NCI-H1694 treated with DMSO at 0.1 percent for 48 hours (cell line): Measurements from ENCODE around the gene CEP152.

Source experiments
- DNase-seq: peaks from one replicate; lab custom pipeline; 2025; lab: John Stamatoyannopoulos, UW

Gene CEP152

DNA sequence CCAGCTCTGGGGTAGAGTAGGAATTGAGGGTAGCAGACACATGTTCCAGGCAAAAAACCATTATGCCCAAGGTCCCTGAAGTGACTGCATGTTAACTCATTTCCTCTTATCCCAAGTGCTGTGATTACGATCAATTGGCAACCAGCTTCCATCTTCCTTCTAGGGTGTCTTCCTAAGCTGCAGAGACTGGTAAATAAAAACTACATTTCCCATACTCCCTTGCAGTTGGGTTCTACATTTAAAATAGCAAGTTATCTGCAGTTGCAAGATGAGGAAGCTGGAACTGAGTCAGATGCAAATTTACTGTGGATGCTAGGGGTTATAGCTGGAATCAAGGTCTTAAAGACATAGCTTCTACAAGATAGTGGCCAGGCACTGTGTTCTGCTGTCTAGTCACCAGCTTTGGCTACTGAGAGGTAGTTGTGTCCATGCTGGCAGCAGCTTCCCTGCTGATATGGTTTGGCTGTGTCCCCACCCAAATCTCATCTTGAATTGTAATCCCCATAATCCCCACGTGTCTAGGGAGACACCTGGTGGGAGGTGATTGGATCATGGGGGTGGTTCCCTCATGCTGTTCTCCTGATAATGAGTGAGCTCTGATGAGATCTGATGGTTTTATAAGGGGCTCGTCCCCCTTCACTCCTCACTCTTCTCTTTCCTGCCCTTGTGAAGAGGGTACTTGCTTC is 114.1 kb downstream of the CEP152 start:
- DNase-seq: no peak

- DNase-seq: no peak
Measured at GRCh38 chr15:48695827-48696573, 114.9 kb downstream of the CEP152 start.

GRCh38 chr15:48695088-48695826 is 115.6 kb downstream of the CEP152 start:
- DNase-seq: no peak

DNA sequence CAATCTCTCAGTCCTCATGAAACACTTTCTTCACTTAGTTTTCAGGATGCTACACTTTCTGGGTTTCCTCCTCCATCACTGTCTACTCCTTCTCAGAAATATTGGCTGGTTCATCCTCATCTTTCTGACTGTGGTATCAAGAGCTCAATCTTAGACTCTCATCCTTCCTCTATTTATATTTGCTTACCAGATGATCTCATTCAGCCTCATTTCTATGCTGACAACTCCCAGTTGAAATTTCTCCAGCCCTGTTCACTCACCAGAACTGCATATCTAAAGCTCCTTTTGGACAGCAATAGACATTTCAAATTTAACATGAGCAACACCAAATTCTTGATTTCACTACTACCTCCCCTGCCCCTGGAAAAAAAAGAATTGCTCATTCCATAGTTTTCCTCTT is 117.4 kb downstream of the CEP152 start:
- no peak for DNase-seq

DNA sequence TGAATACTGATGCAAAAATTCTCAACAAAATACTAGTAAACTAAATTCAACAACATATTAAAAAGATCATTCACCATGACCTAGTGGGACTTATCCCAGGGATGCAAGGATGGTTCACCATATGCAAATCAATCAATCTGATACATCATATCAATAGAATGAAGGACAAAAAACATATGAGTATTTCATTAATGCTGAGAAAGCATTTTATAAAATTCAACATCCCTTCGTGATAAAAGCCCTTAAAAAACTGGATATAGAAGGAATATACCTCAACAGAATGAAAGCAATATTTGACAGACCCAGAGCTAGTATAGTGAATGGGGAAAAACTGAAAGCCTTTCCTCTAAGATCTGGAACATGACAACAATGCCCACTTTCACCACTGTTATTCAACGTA is 122.4 kb downstream of the CEP152 start:
- DNase-seq: no peak
